Astrocyte of the cerebellum (primary cell): ENCODE results near the gene NBR1.
"Not testable (repeated sequence)": the region's sequence is repeated elsewhere in the genome, so short reads cannot be mapped to it uniquely, and the experiment has no call there.

Experiments
- DNase-seq: peaks from one replicate; pipeline ENCODE4 v3.0.0-alpha.2; 2011; ENCODE audit warnings: low read depth
- H3K4me3 ChIP-seq: 2 replicates; pipeline ENCODE4 v1.5.1; 2011; ENCODE audit warnings: mild to moderate bottlenecking, low read depth, low read length, moderate library complexity
- in situ Hi-C: cut with HindIII; loops from 2 replicates; pipeline ENCODE4 v1.10.0; 2017; ENCODE audit warnings: low sequenced_read_pairs
- TF ChIP-seq, protein P1 (sequence below): IDR thresholded peaks from 2 replicates; pipeline ENCODE4 v1.5.1; 2012; ENCODE audit warnings: low read length, low read depth, moderate library complexity, mild to moderate bottlenecking; ENCODE audit errors: missing control alignments

The NBR1 gene

DNA sequence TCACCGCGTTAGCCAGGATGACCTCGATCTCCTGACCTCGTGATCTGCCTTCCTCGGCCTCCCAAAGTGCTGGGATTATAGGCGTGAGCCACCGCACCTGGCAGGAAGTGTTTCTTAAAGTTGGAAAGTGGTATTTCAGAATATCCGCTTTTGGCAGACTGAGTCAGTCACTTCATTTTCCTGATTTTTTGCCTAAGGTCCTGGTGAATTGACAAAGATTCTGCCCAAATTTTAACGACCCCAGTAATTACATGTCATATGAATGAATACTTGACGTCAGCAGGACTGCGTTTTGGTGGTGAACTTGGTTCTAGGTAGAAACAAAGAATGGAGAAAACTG, 41.4 kb upstream of the NBR1 start:
- TF ChIP-seq, protein P1, sequence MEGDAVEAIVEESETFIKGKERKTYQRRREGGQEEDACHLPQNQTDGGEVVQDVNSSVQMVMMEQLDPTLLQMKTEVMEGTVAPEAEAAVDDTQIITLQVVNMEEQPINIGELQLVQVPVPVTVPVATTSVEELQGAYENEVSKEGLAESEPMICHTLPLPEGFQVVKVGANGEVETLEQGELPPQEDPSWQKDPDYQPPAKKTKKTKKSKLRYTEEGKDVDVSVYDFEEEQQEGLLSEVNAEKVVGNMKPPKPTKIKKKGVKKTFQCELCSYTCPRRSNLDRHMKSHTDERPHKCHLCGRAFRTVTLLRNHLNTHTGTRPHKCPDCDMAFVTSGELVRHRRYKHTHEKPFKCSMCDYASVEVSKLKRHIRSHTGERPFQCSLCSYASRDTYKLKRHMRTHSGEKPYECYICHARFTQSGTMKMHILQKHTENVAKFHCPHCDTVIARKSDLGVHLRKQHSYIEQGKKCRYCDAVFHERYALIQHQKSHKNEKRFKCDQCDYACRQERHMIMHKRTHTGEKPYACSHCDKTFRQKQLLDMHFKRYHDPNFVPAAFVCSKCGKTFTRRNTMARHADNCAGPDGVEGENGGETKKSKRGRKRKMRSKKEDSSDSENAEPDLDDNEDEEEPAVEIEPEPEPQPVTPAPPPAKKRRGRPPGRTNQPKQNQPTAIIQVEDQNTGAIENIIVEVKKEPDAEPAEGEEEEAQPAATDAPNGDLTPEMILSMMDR, result no peak
- DNase-seq, result no peak
- H3K4me3 ChIP-seq, result no peak overlapping the region
- in situ Hi-C loops, result no loop called here

DNA sequence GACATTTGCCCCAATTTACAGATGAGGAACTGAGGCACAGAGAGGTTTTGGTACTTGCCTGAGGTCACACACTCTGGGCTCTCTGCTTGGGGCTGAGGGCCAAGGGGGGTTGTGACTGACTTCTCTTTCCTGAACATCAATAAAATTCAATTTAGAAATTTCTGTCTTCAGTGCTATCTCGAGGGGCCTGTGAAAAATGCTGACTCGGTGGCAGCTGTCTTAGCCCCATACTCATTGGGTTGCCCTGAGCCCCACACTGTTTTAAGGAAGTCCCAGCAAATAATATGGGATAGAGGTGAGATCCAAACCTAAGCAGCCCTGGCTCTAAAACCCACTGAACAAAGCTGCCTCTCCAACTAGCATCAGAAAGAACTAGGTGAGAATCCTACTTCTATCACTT, 38.9 kb upstream of the NBR1 start:
- TF ChIP-seq, protein P1, result no peak
- no peak for DNase-seq
- in situ Hi-C loops, result no loop called here
- no peak overlapping the region for H3K4me3 ChIP-seq

DNA sequence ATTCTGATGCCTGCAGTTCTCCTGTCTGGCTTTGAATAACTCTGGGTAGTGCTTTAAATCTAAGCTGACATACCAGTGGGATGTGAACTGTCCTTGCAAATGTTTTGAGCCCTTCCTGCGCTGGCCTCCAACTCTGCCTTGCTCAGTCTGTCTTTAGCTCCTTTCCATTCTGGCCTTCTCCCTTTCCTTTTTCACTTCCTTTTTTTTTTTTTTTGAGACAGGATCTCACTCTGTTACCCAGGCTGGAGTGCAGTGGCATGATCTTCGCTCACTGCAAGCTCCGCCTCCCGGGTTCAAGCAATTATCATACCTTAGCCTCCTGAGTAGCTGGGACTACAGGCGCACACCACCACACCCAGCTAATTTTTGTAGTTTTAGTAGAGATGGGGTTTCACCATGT, 37.6 kb upstream of the NBR1 start:
- in situ Hi-C loops, DNase-seq: not testable (repeated sequence)

DNA sequence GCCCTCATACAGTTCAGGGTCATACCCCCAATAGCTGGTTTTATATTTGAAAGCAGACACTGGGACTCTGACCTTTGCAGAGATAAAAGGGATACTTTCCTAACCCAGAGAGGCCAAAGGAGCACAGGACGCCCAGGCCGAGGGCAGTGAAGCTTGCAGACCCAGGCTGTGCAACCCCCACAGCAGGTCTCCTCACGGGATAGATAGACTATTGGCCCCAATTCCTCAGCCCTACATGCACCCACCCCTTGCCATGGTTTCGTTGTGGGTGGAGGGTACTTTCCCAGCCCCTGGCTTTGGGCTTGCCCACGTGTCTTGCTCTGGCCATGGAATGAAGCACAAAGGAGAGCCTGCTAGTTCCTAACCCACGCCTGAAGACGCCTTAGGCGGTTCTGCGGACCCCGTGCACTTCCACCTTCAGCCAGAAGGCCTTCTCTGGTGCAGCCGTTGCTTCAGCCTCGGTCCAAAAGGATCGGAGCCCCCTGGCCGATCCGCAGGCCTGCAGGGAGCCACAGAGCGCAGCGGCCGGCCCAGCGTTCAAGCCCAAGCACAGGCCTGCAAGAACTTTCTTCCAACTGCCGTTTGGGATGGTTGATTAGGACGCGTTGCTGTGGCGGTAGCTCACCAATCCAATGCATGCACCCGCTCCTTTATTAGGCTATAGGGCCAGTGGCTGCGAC, 36.1 kb upstream of the NBR1 start:
- no peak overlapping the region for H3K4me3 ChIP-seq
- no peak for DNase-seq
- in situ Hi-C loops, result no loop called here
- TF ChIP-seq, protein P1, result no peak

More for the DNA sequence above, 37.6 kb upstream of the NBR1 start:
- H3K4me3 ChIP-seq, result not testable (repeated sequence)

DNA sequence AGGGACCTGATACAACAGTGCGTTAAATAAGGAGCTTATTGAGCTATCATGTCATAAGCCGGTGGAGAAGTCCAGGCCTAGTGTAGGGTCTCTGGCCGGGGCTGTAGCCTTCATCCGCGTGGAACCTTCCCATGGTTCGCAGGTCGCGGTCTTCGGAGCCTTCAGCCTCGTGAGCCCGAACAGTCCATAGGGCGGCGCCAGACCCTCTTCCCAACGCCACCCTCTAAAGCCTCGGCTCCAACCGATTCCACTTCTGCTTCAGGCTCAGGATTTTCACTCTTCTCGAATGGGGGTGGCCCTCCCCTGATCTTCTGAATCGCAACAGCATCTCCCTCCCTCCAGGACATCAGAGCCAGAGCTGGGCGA, 35.6 kb upstream of the NBR1 start:
- in situ Hi-C loops, result no loop called here
- TF ChIP-seq, protein P1, result no peak
- DNase-seq, result no peak
- H3K4me3 ChIP-seq, result no peak overlapping the region

DNA sequence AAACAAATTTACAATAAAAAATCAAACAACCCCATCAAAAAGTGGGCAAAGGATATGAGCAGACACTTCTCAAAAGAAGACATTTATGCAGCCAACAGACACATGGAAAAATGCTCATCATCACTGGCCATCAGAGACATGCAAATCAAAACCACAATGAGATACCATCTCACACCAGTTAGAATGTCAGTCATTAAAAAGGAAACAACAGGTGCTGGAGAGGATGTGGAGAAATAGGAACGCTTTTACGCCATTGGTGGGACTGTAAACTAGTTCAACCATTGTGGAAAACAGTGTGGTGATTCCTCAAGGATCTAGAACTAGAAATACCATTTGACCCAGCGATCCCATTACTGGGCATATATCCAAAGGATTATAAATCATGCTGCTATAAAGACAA, 34.4 kb upstream of the NBR1 start:
- DNase-seq, H3K4me3 ChIP-seq, in situ Hi-C loops: not testable (repeated sequence)

DNA sequence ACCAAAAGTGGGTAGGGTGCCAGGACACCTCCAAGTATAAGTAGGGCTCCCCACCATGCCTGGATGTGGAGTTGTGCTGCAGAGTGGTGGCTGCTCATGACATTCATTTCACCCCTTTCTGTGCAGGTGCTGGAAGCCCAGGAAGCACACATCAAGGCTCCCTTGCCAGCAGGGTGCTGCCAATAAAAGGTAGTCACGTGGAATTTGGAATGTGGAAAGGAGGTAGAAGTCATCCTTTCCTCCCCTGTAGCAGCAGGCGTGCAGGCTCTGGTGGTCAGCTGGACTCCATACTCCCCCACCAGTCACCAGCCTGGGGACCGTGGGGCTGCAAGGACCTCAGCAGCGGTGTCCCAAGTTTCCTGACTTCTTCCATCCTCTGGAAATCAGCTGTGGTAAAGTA, 32.5 kb upstream of the NBR1 start:
- H3K4me3 ChIP-seq, DNase-seq, in situ Hi-C loops: not testable (repeated sequence)

DNA sequence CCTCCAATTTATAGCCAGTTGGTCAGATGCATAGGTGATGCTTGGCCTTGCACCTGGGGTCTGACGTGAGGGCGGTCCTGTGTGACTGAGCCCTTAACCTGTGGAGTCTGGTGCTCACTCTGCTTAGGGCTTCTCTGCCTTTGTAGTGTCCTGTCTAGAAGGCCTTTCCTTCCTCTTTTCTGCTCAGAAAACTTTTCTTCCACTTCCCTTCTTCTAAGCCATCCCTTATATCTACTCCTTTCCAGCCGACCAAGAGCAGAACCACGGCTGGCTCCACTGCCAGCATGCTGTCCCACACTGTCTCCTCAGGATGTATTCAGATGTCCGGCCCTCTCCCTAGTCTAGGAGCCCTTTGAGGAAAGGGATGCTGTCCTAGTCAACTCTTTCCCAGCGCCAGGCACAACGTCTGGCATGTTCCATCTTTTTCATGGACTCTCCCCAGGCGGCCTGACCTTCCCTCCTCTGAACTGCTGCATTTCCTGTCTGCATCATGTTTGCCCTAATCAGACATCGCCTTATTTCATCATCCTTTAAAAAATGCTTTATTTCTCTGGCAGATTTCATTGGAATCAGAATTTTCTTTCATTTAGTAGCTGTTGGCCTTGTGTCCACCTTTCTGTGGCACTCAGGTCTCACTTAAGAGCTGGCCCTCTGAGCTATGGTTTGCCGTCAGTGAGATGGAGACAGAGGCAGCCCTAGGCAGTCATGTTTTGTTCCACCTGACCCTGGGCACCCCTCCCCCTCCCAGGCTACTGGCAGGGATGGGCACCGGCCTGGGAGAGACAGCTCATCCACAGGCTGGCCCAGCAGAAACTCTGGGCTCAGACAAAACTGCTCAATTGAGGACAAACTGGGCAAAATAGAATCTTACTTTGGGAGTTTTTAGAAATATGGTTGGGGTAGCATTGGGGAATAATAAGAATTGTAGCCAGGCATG, 30.4 kb upstream of the NBR1 start:
- no peak for DNase-seq
- in situ Hi-C loops, result no loop called here
- TF ChIP-seq, protein P1, result no peak
- H3K4me3 ChIP-seq, result no peak overlapping the region
